Fibroblast of lung (primary cell): ENCODE data around the gene DRICH1.

Experiments
- EZH2 ChIP-seq: IDR thresholded peaks from 2 replicates; pipeline ENCODE4 v1.5.1; 2012; ENCODE audit warnings: low read length, control low read depth, mild to moderate bottlenecking; ENCODE audit errors: missing control alignments
- TF ChIP-seq, protein P1 (sequence below), 2 donors: IDR thresholded peaks in 1 of 2; conservative IDR thresholded peaks in 1 of 2; 1 replicate in 1 of 2; 2 replicates in 1 of 2; pipeline ENCODE4 v1.5.1; 2011 to 2012; ENCODE audit warnings: low read length in 2 of 2, control low read depth in 1 of 2, inconsistent platforms in 1 of 2, low read depth in 1 of 2, mild to moderate bottlenecking in 1 of 2

- TF ChIP-seq, protein P1, sequence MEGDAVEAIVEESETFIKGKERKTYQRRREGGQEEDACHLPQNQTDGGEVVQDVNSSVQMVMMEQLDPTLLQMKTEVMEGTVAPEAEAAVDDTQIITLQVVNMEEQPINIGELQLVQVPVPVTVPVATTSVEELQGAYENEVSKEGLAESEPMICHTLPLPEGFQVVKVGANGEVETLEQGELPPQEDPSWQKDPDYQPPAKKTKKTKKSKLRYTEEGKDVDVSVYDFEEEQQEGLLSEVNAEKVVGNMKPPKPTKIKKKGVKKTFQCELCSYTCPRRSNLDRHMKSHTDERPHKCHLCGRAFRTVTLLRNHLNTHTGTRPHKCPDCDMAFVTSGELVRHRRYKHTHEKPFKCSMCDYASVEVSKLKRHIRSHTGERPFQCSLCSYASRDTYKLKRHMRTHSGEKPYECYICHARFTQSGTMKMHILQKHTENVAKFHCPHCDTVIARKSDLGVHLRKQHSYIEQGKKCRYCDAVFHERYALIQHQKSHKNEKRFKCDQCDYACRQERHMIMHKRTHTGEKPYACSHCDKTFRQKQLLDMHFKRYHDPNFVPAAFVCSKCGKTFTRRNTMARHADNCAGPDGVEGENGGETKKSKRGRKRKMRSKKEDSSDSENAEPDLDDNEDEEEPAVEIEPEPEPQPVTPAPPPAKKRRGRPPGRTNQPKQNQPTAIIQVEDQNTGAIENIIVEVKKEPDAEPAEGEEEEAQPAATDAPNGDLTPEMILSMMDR (conservative IDR thresholded peaks at IDR 0.05 in 1 of 2, IDR thresholded peaks at IDR 0.05 in 1 of 2; ENCODE audit: low read depth in 1 of 2, low read length in 2 of 2), result no peak
- no peak for TF ChIP-seq EZH2
Observed at GRCh38 chr22:23571486-23571885, 60.6 kb downstream of the DRICH1 start.
